IPS-15b (cell line): ENCODE measurements around the gene SLC25A43.
"Not testable (repeated sequence)": the region's sequence is repeated elsewhere in the genome, so short reads cannot be mapped to it uniquely, and the experiment has no call there.

Experiments
- H3K27me3 ChIP-seq: one replicate; pipeline ENCODE4 v1.6.1; 2013; ENCODE audit warnings: low read length; ENCODE audit not compliant: control insufficient read depth, insufficient read depth
- H3K36me3 ChIP-seq: one replicate; pipeline ENCODE4 v1.6.1; 2013; ENCODE audit warnings: low read length; ENCODE audit not compliant: control insufficient read depth, insufficient read depth
- H3K4me1 ChIP-seq: one replicate; pipeline ENCODE4 v1.6.1; 2013; ENCODE audit warnings: mild to moderate bottlenecking, low read length; ENCODE audit not compliant: control insufficient read depth, insufficient read depth
- H3K4me3 ChIP-seq: one replicate; pipeline ENCODE4 v1.5.1; 2013; ENCODE audit warnings: low read depth, low read length
- H3K9ac ChIP-seq: one replicate; pipeline ENCODE4 v1.6.1; 2013; ENCODE audit warnings: low read depth, mild to moderate bottlenecking, low read length
- H3K9me3 ChIP-seq: one replicate; pipeline ENCODE4 v1.6.1; 2013; ENCODE audit warnings: mild to moderate bottlenecking, low read length; ENCODE audit not compliant: control insufficient read depth, insufficient read depth

SLC25A43 gene

GRCh38 chrX:119398974-119399771 lies at the start of gene SLC25A43:
Gene SLC25A43 (plus strand): TSS chrX:119399336. CDS start chrX:119399404, 68 bp downstream.
- Histone ChIP-seq H3K36me3 (no peaks in the 10 kb centered on the region), H3K4me1 (no peaks in the 10 kb centered on the region), H3K9me3 (no peaks in the 10 kb centered on the region), H3K27me3 (peaks cover 8% of the 10 kb centered on the region), H3K9ac (no peak within 1 kb of the TSS), H3K4me3 (peak within 1 kb of the TSS; percentile 50)

GRCh38 chrX:119359618-119360382 lies 39.3 kb upstream of the SLC25A43 start:
- no peaks in the 10 kb centered on the region for H3K9me3 ChIP-seq
- no peaks in the 10 kb centered on the region for H3K27me3 ChIP-seq
- no peak overlapping the region for H3K4me3 ChIP-seq
- no peaks in the 10 kb centered on the region for H3K36me3 ChIP-seq
- H3K9ac ChIP-seq, result no peak overlapping the region
- H3K4me1 ChIP-seq, result no peaks in the 10 kb centered on the region

GRCh38 chrX:119361451-119361850 lies 37.7 kb upstream of the SLC25A43 start:
- H3K9ac ChIP-seq, H3K36me3 ChIP-seq, H3K4me1 ChIP-seq, H3K4me3 ChIP-seq, H3K9me3 ChIP-seq, H3K27me3 ChIP-seq: not testable (repeated sequence)

DNA sequence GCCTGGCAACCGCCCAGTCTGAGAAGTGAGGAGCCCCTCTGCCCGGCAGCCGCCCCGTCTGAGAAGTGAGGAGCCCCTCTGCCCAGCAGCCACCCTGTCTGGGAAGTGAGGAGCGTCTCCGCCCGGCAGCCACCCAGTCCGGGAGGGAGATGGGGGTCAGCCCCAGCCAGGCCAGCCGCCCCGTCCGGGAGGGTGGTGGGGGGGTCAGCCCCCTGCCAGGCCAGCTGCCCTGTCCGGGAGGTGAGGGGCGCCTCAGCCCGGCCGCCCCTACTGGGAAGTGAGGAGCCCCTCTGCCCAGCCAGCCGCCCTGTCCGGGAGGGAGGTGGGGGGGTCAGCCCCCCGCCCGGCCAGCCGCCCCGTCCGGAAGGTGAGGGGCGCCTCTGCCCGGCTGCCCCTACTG lies 37.1 kb upstream of the SLC25A43 start:
- not testable (repeated sequence) for H3K4me1 ChIP-seq, H3K36me3 ChIP-seq, H3K9me3 ChIP-seq, H3K27me3 ChIP-seq, H3K9ac ChIP-seq, H3K4me3 ChIP-seq

DNA sequence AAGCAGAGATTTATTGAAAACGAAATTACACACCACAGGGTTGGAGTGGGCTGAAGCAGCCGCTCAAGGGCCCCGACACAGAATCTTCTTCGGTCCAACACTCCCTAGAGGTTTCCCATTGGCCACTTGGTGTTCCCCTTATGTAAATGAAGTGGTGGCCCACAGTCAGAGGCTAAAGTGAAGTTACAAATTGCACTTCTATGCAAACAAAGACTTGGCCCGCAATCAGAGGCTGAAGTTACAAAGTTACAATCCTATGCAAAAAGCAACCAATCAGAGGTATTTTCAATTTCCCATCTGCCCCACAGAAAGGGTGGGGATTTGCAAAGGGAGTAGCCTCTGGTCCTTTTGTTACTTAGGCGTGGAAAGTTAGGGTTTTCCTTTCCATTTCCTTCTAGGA lies 35.7 kb upstream of the SLC25A43 start:
- Histone ChIP-seq H3K36me3 (no peaks in the 10 kb centered on the region), H3K27me3 (no peaks in the 10 kb centered on the region)

DNA sequence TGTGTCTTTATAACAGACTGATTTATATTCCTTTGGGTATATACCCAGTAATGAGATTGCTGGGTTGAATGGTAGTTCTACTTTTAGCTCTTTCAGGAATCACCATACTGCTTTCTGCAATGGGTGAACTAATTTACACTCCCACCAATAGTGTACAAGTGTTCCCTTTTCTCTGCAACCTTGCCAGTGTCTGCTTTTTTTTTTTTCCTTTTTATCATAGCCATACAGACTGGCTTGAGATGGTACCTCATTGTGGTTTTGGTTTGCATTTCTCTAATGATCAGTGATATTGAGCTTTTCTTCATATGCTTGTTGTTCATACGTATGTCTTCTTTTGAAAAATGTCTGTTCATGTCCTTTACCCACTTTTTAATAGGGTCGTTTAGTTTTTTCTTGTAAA lies 27.3 kb upstream of the SLC25A43 start:
- H3K9me3 ChIP-seq, H3K36me3 ChIP-seq, H3K4me1 ChIP-seq, H3K27me3 ChIP-seq, H3K4me3 ChIP-seq, H3K9ac ChIP-seq: not testable (repeated sequence)

More for the DNA sequence above, 35.7 kb upstream of the SLC25A43 start:
- H3K9me3 ChIP-seq, result no peaks in the 10 kb centered on the region
- no peak overlapping the region for H3K4me3 ChIP-seq
- no peak overlapping the region for H3K9ac ChIP-seq
- H3K4me1 ChIP-seq, result no peaks in the 10 kb centered on the region

DNA sequence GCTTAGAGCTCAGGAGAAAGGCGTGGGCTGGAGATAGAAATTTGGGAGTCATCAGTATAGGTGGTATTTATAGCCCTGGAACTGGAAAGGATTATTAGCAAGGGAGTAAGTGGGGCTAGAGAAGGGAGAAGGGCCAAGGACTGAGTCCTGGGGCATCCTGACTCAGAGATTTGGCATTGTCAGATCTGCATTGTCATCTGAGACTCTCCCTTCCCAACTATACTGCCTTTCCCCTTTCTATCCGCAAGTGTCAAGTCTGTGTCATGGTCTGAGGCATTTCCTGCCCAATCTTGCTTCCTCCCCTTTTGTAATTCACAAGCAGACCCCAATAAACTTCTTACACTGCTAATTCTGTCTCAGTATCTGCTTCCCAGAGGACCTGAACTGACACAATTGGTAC lies 24.4 kb upstream of the SLC25A43 start:
- no peaks in the 10 kb centered on the region for H3K4me1 ChIP-seq
- H3K27me3 ChIP-seq, result no peaks in the 10 kb centered on the region
- H3K36me3 ChIP-seq, result no peaks in the 10 kb centered on the region
- H3K9ac ChIP-seq, result no peak overlapping the region
- H3K9me3 ChIP-seq, result peaks cover 3% of the 10 kb centered on the region
- no peak overlapping the region for H3K4me3 ChIP-seq

GRCh38 chrX:119375561-119375960 lies 23.6 kb upstream of the SLC25A43 start:
- no peak overlapping the region for H3K4me3 ChIP-seq
- H3K9ac ChIP-seq, result no peak overlapping the region
- H3K9me3 ChIP-seq, result peaks cover 3% of the 10 kb centered on the region

DNA sequence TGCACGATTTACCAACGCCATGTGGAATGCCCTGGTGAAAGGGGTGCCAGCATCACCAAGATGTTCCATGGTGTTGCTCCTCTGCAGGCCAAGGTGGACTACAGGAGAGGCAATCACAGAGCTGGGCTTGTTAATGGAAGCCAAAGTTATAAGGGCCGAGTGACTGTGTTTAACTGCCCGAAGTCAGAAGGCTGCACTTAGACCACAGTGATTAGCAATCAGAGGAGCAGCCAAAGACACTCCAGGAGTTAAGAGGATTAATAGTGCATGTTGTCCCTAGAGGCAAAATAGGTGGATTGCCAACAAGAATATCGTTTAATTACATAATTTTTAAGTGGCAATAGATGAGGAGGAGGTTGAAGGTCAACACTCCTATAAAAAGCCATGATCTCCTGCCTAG lies 22.8 kb upstream of the SLC25A43 start:
- Histone ChIP-seq H3K4me3 (no peak overlapping the region), H3K9me3 (peaks cover 3% of the 10 kb centered on the region), H3K27me3 (no peaks in the 10 kb centered on the region), H3K36me3 (no peaks in the 10 kb centered on the region), H3K4me1 (no peaks in the 10 kb centered on the region), H3K9ac (no peak overlapping the region)

More at GRCh38 chrX:119375561-119375960, 23.6 kb upstream of the SLC25A43 start:
- Histone ChIP-seq H3K36me3 (no peaks in the 10 kb centered on the region), H3K4me1 (no peaks in the 10 kb centered on the region), H3K27me3 (no peaks in the 10 kb centered on the region)

DNA sequence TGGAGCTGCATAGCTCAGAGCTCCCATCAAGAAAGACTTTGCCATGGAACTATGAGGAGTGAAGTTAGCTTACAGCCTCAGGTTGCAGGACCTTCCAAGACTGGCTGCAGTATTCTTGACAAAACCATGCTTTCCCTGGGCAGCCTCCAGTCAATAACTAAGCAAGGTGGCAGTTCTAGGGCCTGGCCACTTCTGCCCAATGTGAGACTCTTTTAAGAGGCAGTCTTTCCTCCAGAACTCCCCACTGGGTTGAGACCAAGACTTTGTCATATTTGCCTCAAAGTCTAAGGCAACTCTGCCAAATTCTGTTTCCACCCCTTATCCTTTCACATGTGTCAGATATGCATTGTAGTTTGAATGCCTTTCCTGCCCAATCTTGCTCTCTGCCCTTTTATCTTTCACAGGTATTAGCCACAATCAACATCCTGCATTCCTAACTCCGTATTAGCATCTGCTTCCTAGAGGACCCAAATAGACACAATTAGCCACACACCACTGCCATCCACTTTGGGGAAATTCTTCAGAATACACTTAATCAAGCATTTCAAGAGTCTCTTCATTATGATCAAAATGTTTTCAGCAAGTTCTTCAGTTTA lies 17.7 kb upstream of the SLC25A43 start:
- no peak overlapping the region for H3K4me3 ChIP-seq
- no peak overlapping the region for H3K9ac ChIP-seq
- no peaks in the 10 kb centered on the region for H3K9me3 ChIP-seq
- H3K36me3 ChIP-seq, result no peaks in the 10 kb centered on the region
- no peaks in the 10 kb centered on the region for H3K4me1 ChIP-seq
- H3K27me3 ChIP-seq, result no peaks in the 10 kb centered on the region

DNA sequence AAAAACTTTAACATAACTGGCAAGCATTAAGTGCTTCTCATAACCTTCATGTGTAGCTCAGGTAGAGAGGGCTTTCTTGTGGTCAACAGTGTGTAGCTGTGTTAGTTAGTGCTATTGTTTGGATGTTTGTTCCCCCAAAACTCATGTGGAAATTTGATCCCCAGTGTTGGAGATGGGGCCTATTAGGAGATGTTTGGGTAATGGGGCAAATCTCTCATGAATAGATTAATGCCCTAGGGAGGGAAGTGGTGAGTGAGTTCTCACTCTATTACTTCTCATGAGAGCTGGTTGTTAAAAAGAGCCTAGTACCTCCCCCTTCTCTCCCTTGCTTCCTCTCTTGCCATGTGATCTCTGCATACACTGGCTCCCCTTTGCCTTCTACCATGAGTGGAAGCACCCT lies 16.5 kb upstream of the SLC25A43 start:
- no peaks in the 10 kb centered on the region for H3K4me1 ChIP-seq
- H3K9ac ChIP-seq, result no peak overlapping the region
- no peaks in the 10 kb centered on the region for H3K9me3 ChIP-seq
- H3K4me3 ChIP-seq, result no peak overlapping the region
- no peaks in the 10 kb centered on the region for H3K36me3 ChIP-seq
- H3K27me3 ChIP-seq, result no peaks in the 10 kb centered on the region

GRCh38 chrX:119386685-119387084 lies 12.5 kb upstream of the SLC25A43 start:
- not testable (repeated sequence) for H3K36me3 ChIP-seq, H3K27me3 ChIP-seq, H3K9me3 ChIP-seq, H3K9ac ChIP-seq, H3K4me1 ChIP-seq, H3K4me3 ChIP-seq
